ENCODE results near the gene UBE2L5.

UBE2L5 gene

GRCh38 chr13:30400376-30400775 is 21.9 kb upstream of the UBE2L5 start:
- peaks cover 24% of the 10 kb centered on the region for H3K27me3 ChIP-seq (ENCODE audit: low read depth, low read length)
- peaks cover 4% of the 10 kb centered on the region for H3K4me1 ChIP-seq (ENCODE audit: low read length)
- no peak overlapping the region for H2AFZ ChIP-seq (ENCODE audit: low read depth, low read length)
- H3K9me3 ChIP-seq (ENCODE audit: insufficient read depth, low read length), result no peaks in the 10 kb centered on the region
- H3K9ac ChIP-seq (ENCODE audit: low read length), result no peak overlapping the region
- no peak overlapping the region for H3K27ac ChIP-seq (ENCODE audit: low read length)
- no peaks in the 10 kb centered on the region for H3K79me2 ChIP-seq (ENCODE audit: low read length)
- no peaks in the 10 kb centered on the region for H3K36me3 ChIP-seq (replicated peaks; ENCODE audit: low read depth, low read length)
- no peak for TF ChIP-seq EZH2phosphoT487 (IDR thresholded peaks at IDR 0.05; ENCODE audit: low read depth)
- TF ChIP-seq CTCF (IDR thresholded peaks at IDR 0.05; ENCODE audit: low read depth, low read length), result no peak
- no peak overlapping the region for H3K4me3 ChIP-seq (ENCODE audit: low read length)
- H3K4me2 ChIP-seq (ENCODE audit: low read length), result no peak overlapping the region
- H4K20me1 ChIP-seq (ENCODE audit: insufficient read depth, low read length), result no peaks in the 10 kb centered on the region

- H3K27ac ChIP-seq (ENCODE audit: low read length), result no peak overlapping the region
- no peaks in the 10 kb centered on the region for H3K79me2 ChIP-seq (ENCODE audit: low read length)
- H3K27me3 ChIP-seq (ENCODE audit: low read depth, low read length), result peaks cover 34% of the 10 kb centered on the region
- no peak for TF ChIP-seq CTCF (IDR thresholded peaks at IDR 0.05; ENCODE audit: low read depth, low read length)
- no peak for TF ChIP-seq EZH2phosphoT487 (IDR thresholded peaks at IDR 0.05; ENCODE audit: low read depth)
- H2AFZ ChIP-seq (ENCODE audit: low read depth, low read length), result no peak overlapping the region
- no peak overlapping the region for H3K4me3 ChIP-seq (ENCODE audit: low read length)
- H3K4me1 ChIP-seq (ENCODE audit: low read length), result peaks cover 2% of the 10 kb centered on the region
- H4K20me1 ChIP-seq (ENCODE audit: insufficient read depth, low read length), result no peaks in the 10 kb centered on the region
- H3K9ac ChIP-seq (ENCODE audit: low read length), result no peak overlapping the region
- no peaks in the 10 kb centered on the region for H3K9me3 ChIP-seq (ENCODE audit: insufficient read depth, low read length)
- H3K4me2 ChIP-seq (ENCODE audit: low read length), result no peak overlapping the region
- H3K36me3 ChIP-seq (replicated peaks; ENCODE audit: low read depth, low read length), result no peaks in the 10 kb centered on the region
Measured at GRCh38 chr13:30401347-30401746, 20.9 kb upstream of the UBE2L5 start.

- Histone ChIP-seq H3K36me3 (replicated peaks; ENCODE audit: low read depth, low read length) (no peaks in the 10 kb centered on the region), H2AFZ (ENCODE audit: low read depth, low read length) (no peak overlapping the region), H3K4me2 (ENCODE audit: low read length) (no peak overlapping the region), H3K79me2 (ENCODE audit: low read length) (no peaks in the 10 kb centered on the region), H3K9me3 (ENCODE audit: insufficient read depth, low read length) (no peaks in the 10 kb centered on the region), H3K4me1 (ENCODE audit: low read length) (0 out of 2 replicates have a peak, but pooled peaks cover 3% of the 10 kb centered on the region), H4K20me1 (ENCODE audit: insufficient read depth, low read length) (no peaks in the 10 kb centered on the region), H3K27me3 (ENCODE audit: low read depth, low read length) (peaks cover 34% of the 10 kb centered on the region), H3K9ac (ENCODE audit: low read length) (no peak overlapping the region), H3K4me3 (ENCODE audit: low read length) (no peak overlapping the region), H3K27ac (ENCODE audit: low read length) (no peak overlapping the region)
- TF ChIP-seq EZH2phosphoT487 (IDR thresholded peaks at IDR 0.05; ENCODE audit: low read depth) (no peak), CTCF (IDR thresholded peaks at IDR 0.05; ENCODE audit: low read depth, low read length) (no peak)
Measured at GRCh38 chr13:30403456-30403855, 18.8 kb upstream of the UBE2L5 start.

GRCh38 chr13:30404207-30404606 is 18.1 kb upstream of the UBE2L5 start:
- Histone ChIP-seq H3K27me3 (ENCODE audit: low read depth, low read length) (peaks cover 35% of the 10 kb centered on the region), H3K9ac (ENCODE audit: low read length) (no peak overlapping the region), H3K4me1 (ENCODE audit: low read length) (0 out of 2 replicates have a peak, but pooled peaks cover 3% of the 10 kb centered on the region), H3K4me2 (ENCODE audit: low read length) (no peak overlapping the region), H3K4me3 (ENCODE audit: low read length) (no peak overlapping the region), H3K9me3 (ENCODE audit: insufficient read depth, low read length) (no peaks in the 10 kb centered on the region), H2AFZ (ENCODE audit: low read depth, low read length) (no peak overlapping the region), H3K27ac (ENCODE audit: low read length) (no peak overlapping the region), H4K20me1 (ENCODE audit: insufficient read depth, low read length) (no peaks in the 10 kb centered on the region), H3K79me2 (ENCODE audit: low read length) (no peaks in the 10 kb centered on the region), H3K36me3 (replicated peaks; ENCODE audit: low read depth, low read length) (no peaks in the 10 kb centered on the region)
- TF ChIP-seq CTCF (IDR thresholded peaks at IDR 0.05; ENCODE audit: low read depth, low read length), result no peak

All from OCI-LY3 (cell line).